ENCODE measurements around the gene RAB4A. TPM values are rescaled to one million over a fixed set of nuclear protein-coding genes. Genes with fewer than 3 reads are reported as not detected.

RAB4A gene
- polyA plus RNA-seq, 3 donors, result 22.3 to 34.8 (median 34.5) TPM

- H3K27me3 ChIP-seq (ENCODE audit: control insufficient read depth in 2 of 2, insufficient read depth in 2 of 2, low read length in 2 of 2), result no peaks in the 10 kb centered on the region
- intact Hi-C loops (cut with micrococcal nuclease), result no loop called here
- peaks cover 48 to 53% of the 10 kb centered on the region in 2 donors for H3K4me1 ChIP-seq (ENCODE audit: control insufficient read depth in 1 of 2, insufficient read depth in 2 of 2, low read length in 2 of 2)
- WGBS (ENCODE audit: insufficient coverage), result 60% methylated on average over 6 of the region's 10 CpGs
- H3K4me1 Mint-ChIP-seq, result peaks cover 56% of the 10 kb centered on the region
- no peaks in the 10 kb centered on the region for H4K20me1 ChIP-seq (ENCODE audit: insufficient read depth, low read length)
- peaks cover 0 to 3% of the 10 kb centered on the region in 2 donors for H3K36me3 Mint-ChIP-seq
- H3K4me3 Mint-ChIP-seq, result peak overlapping the region in 1 of 2 donors; percentile 36
- no peaks in the 10 kb centered on the region for H3K79me2 ChIP-seq (ENCODE audit: insufficient read depth, low read length)
- TF ChIP-seq CTCF (IDR thresholded peaks at IDR 0.05), result no peak
- H3K36me3 ChIP-seq (replicated peaks in 1 of 2; ENCODE audit: control insufficient read depth in 1 of 2, insufficient read depth in 2 of 2, low read length in 2 of 2), result no peaks in the 10 kb centered on the region
- peak overlapping the region in 1 of 2 donors; percentile 83 for H3K27ac ChIP-seq (ENCODE audit: low read depth in 1 of 2, low read length in 2 of 2)
- H2AFZ ChIP-seq (ENCODE audit: insufficient read depth, low read depth, low read length, poor library complexity, severe bottlenecking), result peak overlapping the region; percentile 54
- peak overlapping the region; percentile 27 to 91 (median 85) for H3K27ac Mint-ChIP-seq
- peak overlapping the region in 1 of 3 experiments; percentile 14 for H3K4me3 ChIP-seq (replicated peaks in 1 of 3; ENCODE audit: low read depth in 2 of 3, low read length in 3 of 3)
- peaks cover 1 to 5% (median 2%) of the 10 kb centered on the region in 3 donors for H3K27me3 Mint-ChIP-seq (ENCODE audit: low read depth in 3 of 3)
- no peak for DNase-seq
- H3K4me2 ChIP-seq (replicated peaks; ENCODE audit: extremely low read depth, low read length, poor library complexity, severe bottlenecking), result peak overlapping the region; percentile 29
- peaks cover 0 to 5% (median 2%) of the 10 kb centered on the region in 7 donors for H3K9me3 Mint-ChIP-seq
- no peak overlapping the region for H3K9ac ChIP-seq (ENCODE audit: insufficient read depth, low read length, poor library complexity, severe bottlenecking)
- H3K9me3 ChIP-seq (replicated peaks in 1 of 2; ENCODE audit: control insufficient read depth in 1 of 2, insufficient read depth in 1 of 2, low read length in 2 of 2), result peaks cover 2 to 4% of the 10 kb centered on the region in 2 donors
Measured at GRCh38 chr1:229248821-229249817, 21.8 kb upstream of the RAB4A start.

DNA sequence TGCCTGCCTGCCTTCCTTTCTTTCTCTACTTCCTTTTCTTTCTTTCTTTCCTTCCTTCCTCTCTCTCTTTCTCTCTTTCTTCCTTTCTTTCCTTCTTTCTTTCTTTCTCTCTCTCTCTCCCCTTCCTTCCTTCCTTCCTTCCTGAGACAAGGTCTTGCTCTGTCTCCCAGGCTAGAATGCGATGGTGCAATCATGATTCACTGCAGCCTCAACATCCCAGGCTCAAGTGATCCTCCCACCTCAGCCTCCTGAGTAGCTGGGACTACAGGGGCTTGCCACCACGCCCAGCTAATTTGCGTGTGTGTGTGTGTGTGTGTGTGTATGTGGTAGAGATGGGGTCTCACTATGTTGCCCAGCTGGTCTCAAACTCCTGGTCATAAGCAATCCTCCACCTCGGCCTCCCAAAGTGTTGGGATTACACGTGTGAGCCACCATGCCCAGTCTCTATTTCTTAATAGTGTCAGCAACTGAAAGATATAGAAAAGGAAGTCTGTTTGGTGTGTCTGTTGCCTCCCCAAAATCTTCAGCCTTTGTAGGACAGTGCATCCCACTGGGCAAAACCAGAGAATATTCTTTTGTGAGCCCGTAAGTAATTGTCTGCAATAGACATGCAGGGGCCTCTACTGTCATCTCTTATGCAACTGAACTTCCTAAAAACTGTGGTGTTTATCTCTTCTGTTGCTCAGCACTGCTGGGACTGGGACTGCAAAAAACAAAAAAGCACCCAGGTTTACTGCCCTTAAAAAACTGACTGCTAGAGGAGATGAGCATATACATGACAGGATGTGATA is 20.9 kb upstream of the RAB4A start:
- DNase-seq, result peak; percentile 68 to 75 (median 74)
- no peaks in the 10 kb centered on the region for H3K36me3 ChIP-seq (replicated peaks in 1 of 2; ENCODE audit: control insufficient read depth in 1 of 2, insufficient read depth in 2 of 2, low read length in 2 of 2)
- peaks cover 0 to 3% of the 10 kb centered on the region in 2 donors for H3K36me3 Mint-ChIP-seq
- H3K9ac ChIP-seq (ENCODE audit: insufficient read depth, low read length, poor library complexity, severe bottlenecking), result peak overlapping the region; percentile 5
- H3K4me1 ChIP-seq (ENCODE audit: control insufficient read depth in 1 of 2, insufficient read depth in 2 of 2, low read length in 2 of 2), result peaks cover 48 to 53% of the 10 kb centered on the region in 2 donors
- no peak overlapping the region for H3K4me3 ChIP-seq (replicated peaks in 1 of 3; ENCODE audit: low read depth in 2 of 3, low read length in 3 of 3)
- intact Hi-C loops (cut with micrococcal nuclease), result no loop called here
- peak overlapping the region in 1 of 2 donors; percentile 36 for H3K4me3 Mint-ChIP-seq
- peak overlapping the region; percentile 61 to 83 for H3K27ac ChIP-seq (ENCODE audit: low read depth in 1 of 2, low read length in 2 of 2)
- H3K9me3 ChIP-seq (replicated peaks in 1 of 2; ENCODE audit: control insufficient read depth in 1 of 2, insufficient read depth in 1 of 2, low read length in 2 of 2), result no peaks in the 10 kb centered on the region
- no peak overlapping the region for H2AFZ ChIP-seq (ENCODE audit: insufficient read depth, low read depth, low read length, poor library complexity, severe bottlenecking)
- no peaks in the 10 kb centered on the region for H3K27me3 ChIP-seq (ENCODE audit: control insufficient read depth in 2 of 2, insufficient read depth in 2 of 2, low read length in 2 of 2)
- H3K9me3 Mint-ChIP-seq, result peaks cover 0 to 3% (median 0%) of the 10 kb centered on the region in 7 donors
- whole genome bisulfite sequencing (ENCODE audit: insufficient coverage), result 0% methylated on average over 1 of the region's 6 CpGs
- peak overlapping the region; percentile 46 to 91 (median 85) for H3K27ac Mint-ChIP-seq
- no peak for TF ChIP-seq CTCF (IDR thresholded peaks at IDR 0.05)
- peaks cover 52% of the 10 kb centered on the region for H3K4me1 Mint-ChIP-seq
- H3K79me2 ChIP-seq (ENCODE audit: insufficient read depth, low read length), result no peaks in the 10 kb centered on the region
- H3K4me2 ChIP-seq (replicated peaks; ENCODE audit: extremely low read depth, low read length, poor library complexity, severe bottlenecking), result peak overlapping the region; percentile 28
- peaks cover 1 to 5% (median 2%) of the 10 kb centered on the region in 3 donors for H3K27me3 Mint-ChIP-seq (ENCODE audit: low read depth in 3 of 3)
- no peaks in the 10 kb centered on the region for H4K20me1 ChIP-seq (ENCODE audit: insufficient read depth, low read length)

Measured in CD14-positive monocyte (primary cell).